ENCODE measurements around the gene TWIST2.

TWIST2 gene

GRCh38 chr2:238906936-238907716 lies 59.2 kb downstream of the TWIST2 start:
- no peak for DNase-seq

DNA sequence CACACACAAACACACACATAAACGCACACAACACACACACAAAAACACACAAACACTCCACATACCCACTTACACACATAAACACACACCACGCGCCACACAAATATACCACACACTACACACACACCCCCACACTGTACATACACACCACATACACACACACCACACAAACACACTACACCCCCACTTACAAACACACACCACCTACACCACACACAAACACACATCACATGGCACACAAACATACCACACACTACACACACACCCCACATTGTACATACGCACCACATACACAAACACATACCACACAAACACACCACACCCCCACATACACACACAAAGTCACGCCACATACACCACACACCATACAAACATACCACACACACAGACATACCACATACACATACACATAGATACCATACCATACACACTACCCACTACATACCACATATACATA lies 59.9 kb downstream of the TWIST2 start:
- DNase-seq, result no peak

GRCh38 chr2:238908960-238909951 lies 61.4 kb downstream of the TWIST2 start:
- no peak for DNase-seq

GRCh38 chr2:238910751-238911351 lies 63.0 kb downstream of the TWIST2 start:
- DNase-seq, result no peak

- DNase-seq, result no peak
These were observed 63.7 kb downstream of the TWIST2 start for GRCh38 chr2:238911376-238912227.

DNA sequence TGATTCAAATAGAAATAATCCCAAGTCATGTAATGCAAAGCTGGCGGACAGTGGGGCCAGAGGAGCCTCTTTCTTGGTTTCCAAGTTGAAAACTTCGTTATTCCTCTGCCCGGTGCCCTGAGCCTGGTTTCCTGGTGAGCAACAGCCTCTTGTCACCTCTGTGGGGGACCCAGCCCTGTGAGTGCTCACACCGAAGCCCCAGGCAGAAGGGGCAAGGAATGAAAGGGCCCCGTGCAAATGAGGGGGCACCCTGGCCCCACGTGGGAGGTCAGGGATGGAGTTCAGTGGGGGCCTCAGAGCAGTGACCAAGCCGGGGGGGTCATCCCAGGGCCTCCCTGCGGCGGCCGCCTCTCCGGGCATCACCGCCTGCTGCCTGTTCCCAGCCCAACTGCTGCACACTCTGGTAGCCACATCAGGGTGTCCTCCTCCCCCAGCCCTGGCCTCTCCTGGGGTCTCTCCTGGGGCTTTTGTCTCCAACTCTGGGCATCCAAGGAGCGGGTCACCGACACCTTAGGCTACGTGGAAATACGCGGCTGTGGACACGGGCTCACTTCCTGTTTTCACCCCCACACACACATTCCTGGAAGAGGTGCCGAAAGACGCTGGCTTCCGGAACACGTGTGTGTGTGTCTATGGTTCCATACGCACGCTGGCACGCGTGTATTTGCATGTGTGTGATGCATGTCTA lies 64.5 kb downstream of the TWIST2 start:
- no peak for DNase-seq

DNA sequence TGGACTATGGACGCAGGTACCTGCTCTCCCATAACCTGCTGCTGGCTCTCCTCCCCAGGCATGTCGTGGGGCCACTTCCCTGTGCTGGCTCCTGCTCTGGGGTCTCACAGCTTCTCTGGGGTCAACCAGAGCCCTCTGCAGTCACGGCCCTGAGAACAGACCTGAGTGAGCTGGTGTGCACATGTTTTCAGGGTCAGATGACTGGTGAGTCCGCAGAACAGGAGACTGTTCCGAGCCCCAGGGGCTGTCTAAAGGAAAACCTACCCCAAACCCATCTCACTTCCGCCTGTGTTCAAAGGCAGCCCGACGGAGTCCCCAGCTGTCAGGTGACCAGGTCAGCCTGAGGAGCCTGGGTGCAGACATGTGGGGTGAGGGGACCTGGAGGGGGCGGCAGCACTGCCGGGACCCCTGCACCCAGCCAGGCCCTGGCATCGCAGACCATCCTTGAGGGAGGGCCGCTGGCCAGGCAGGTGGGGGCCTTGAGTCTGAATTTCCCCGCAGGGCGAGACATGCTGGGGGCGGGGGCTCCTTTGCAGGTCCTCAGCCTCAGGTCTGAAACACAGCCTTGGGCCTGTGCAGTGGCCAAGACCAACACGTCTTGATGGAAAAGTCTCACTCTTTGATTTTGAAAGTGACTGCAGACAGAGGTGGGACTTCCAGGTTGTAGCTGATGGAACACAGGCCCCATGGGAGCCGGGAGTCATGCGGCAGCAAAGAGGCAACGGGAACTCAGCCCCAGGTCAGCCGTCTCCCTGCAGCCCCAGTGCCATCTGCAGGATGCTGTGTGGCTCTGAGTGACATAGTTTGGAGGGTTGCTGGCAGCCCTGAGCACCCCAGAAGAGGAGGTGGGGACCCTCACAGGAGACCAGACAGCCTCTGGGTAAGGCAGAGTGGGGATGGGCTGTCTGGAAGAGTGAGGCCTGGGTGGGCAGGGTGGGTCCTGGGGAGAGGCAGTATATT lies 65.3 kb downstream of the TWIST2 start:
- no peak for DNase-seq

DNA sequence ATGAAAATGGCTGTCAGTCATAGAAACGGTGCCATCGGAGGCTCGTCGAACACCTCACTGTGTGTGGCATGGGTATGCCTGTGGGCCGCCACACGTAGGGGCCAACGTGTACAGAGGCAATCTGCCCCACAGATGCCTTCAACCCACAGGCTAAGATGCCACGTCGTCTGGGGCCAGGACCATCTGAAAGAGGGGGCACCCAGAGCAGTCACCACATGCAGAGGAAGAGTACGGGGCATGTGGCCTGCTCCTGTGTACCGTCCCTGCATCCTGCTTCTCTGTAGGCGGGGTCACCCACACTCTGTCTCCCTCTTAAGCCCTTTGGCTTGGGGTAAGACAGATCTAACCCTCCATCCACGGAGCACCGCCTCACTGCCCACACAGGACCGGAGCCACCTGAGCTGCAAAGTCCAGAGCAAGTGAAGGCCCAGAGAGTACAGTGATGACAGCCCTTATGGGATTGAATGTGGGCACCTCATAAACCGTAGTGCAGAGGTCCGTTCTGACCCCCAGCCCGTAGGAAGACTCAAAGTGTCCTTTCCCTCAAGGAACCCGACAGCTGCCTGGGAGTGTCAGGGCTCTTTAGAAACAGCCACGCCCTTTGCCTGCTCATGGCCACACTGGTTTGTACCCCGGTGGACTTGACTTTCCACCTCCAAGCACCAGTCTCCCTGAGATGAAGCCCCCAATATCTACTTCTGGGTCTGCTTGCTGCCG lies 66.2 kb downstream of the TWIST2 start:
- DNase-seq, result no peak

DNA sequence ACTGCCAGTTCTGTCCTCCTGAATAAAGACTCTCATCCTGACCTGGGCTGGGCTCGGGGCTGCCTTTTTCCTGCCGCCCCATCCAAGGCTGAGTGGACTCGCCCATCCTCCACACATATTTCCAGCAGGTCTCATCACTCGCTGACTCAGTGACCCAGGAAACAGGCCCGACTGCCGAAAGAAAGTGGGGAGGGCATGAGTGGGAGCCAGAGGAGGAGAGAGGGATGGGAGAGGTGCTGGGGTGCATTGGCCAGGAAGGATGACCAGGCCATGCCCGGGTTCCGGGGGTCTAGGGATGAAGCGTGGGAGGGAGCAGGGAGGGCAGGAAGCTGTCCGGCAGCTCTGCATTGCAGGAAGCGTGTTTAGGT lies 66.7 kb downstream of the TWIST2 start:
- DNase-seq, result no peak

GRCh38 chr2:238915196-238915595 lies 67.3 kb downstream of the TWIST2 start:
- DNase-seq, result no peak

GRCh38 chr2:238915596-238915995 lies 67.7 kb downstream of the TWIST2 start:
- DNase-seq, result no peak

- no peak for DNase-seq
These were observed 68.4 kb downstream of the TWIST2 start for GRCh38 chr2:238916176-238916874.

GRCh38 chr2:238916875-238917590 lies 69.1 kb downstream of the TWIST2 start:
- no peak for DNase-seq

GRCh38 chr2:238919307-238919706 lies 71.4 kb downstream of the TWIST2 start:
- no peak for DNase-seq

DNA sequence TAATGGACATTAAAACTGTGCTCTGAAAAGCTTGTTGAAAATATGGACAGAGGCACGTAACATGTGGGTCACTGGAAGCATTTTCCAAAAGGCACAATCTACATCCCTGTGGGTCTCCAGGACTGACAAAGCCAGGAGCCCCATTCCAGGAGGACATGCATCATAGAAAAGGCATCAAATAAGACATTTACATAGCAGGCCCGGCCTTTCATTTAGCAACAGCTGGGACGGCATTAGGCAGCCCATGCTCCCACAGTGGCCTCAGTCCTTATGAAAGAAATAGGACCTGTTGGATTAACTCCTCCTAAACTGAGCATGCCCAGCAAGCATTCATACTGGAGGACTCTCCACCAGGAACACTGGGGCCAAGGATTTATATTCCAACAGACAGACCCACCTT lies 72.2 kb downstream of the TWIST2 start:
- DNase-seq, result no peak

- DNase-seq, result no peak
These were observed 72.7 kb downstream of the TWIST2 start for GRCh38 chr2:238920601-238921001.

GRCh38 chr2:238921259-238921658 lies 73.4 kb downstream of the TWIST2 start:
- no peak for DNase-seq

DNA sequence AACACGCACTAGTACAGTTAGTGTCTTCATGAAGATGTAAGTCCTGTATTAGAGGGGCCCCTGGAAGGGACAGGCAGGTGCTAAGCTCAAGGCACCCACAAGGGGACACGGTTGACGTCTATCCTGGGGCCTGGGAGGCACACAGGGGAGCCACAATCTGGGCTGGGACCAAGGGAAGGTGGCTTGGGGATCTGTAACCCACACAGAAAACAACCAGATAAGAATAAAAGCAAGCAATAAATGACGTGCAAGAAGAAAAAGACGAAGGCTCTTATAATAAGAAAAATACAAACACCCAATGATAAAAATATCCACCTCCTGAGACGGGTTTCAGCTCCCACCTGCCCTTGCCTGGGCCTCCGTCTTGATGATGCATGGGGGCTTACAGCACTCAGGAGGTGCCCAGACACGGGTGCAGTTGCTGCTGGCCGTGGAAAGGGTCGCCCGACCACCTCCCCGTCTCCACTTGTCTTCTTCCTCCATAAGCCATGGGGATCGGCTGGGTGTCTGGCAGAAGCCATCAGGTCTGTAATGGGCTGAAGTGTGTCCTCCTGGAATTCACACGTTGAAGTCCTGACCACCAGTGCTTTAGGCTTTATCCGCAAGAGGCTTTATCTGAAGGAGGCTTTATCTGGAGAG lies 73.9 kb downstream of the TWIST2 start:
- no peak for DNase-seq

All from CD4-positive, alpha-beta T cell treated with Interleukin-15 for 1 hour (primary cell).